HPDE6-E6E7 (cell line): Measurements from ENCODE around the gene ACSL5.
"Not testable (repeated sequence)": the region's sequence is repeated elsewhere in the genome, so short reads cannot be mapped to it uniquely, and the experiment has no call there.

Experiments
- DNase-seq: peaks from one replicate; pipeline ENCODE4 v3.0.0; 2011; ENCODE audit warnings: missing footprints; ENCODE audit errors: extremely low spot score

Gene ACSL5

DNA sequence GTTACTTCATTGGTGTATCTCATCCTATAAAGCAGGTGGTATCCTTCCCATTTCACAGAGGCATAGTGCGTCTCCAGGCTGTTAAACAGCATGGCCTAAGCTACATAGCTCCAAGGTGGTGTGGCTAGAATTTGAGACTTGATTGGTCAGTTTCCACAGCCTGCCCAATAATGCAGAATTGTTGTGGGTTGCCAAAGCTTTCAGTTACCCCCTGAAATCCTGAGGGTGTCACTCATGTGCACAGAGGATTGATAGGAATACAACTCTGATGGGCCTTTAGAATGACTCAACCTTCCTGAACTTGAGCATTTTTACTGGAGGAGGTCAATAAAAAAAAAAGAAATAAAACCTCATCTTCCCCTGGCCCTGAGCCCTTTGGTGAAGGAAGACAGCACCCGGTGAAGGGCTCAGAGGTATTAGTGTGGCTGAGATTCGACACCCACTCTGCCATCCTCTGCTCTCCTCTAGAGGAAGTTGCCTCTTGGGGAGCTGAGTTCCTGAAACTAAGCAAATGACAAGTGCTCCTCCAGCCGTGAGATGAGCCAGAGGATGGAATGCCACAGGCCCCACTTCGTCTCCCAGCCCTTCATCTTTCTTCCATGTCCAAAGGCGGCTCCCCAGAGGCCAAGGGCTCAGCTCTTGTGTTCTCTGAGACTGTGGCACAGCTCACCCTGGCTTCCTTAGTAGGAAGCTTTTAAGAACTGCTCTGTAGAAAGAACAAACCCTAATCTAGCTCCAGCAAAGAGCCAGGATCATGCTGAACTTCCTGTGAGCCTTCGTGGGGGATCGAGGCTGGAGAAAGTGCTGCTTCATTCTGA is 1.0 kb downstream of the ACSL5 start:
- no peak for DNase-seq

DNA sequence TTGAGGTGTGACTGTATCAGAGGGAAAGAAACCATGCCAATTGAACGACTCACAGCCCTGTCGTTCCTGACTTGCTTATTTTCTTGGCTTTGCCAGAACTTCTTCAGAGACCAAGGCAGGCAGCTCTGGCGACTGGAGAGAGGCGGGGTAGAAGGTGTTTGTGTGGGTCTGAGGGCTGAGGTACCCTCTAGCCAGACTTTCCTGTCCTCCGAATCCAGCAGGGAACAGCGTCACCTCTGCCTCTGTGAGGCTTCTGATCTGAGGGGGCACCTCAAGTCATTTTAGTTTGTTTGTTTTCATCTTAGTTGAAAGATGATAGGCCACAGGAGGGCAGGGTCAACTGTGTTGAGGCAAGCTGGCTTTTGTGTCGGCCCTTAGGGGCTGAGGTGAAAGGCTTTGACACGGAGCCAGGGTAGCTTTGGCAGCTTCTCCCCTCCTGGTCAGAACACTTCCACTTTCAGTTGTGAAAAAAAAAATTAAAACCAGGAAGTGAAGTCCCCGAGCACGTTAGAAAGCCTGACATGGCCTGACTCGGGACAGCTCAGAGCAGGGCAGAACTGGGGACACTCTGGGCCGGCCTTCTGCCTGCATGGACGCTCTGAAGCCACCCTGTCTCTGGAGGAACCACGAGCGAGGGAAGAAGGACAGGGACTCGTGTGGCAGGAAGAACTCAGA is 1.9 kb downstream of the ACSL5 start:
- DNase-seq = no peak

DNA sequence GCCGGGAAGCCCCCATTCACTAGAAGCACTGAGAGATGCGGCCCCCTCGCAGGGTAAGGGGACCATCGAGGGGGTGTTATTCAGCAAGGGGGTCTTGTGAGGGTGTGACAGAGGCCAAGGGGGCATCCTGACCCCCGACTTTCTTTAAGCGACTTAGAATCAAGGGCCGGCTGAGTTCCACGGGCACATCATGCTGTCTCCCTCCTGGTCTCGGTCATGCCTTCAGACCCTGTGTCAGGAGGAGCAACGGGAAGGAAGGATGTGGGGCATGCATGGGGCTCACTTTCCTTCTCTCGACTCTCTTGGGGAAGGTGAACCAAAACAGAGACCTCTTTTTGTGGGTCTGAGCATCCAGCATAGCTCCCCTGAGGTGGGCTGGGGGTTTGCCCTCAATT is 2.5 kb downstream of the ACSL5 start:
- DNase-seq = no peak

DNA sequence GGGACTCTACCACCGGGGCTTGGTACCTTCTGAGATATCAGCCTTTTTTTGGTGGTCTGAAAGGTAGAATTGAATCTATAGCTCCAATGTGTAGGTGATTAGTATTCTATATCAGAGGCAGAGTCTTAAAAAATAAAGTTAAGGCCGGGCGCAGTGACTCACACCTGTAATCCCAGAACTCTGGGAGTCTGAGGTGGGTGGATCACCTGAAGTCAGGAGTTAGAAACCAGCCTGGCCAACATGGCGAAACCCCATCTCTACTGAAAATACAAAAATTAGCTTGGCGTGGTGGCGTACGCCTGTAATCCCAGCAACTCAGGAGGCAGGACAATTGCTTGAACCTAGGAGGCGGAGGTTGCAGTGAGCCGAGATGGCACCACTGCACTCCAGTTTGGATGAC is 3.2 kb downstream of the ACSL5 start:
- DNase-seq = not testable (repeated sequence)

DNA sequence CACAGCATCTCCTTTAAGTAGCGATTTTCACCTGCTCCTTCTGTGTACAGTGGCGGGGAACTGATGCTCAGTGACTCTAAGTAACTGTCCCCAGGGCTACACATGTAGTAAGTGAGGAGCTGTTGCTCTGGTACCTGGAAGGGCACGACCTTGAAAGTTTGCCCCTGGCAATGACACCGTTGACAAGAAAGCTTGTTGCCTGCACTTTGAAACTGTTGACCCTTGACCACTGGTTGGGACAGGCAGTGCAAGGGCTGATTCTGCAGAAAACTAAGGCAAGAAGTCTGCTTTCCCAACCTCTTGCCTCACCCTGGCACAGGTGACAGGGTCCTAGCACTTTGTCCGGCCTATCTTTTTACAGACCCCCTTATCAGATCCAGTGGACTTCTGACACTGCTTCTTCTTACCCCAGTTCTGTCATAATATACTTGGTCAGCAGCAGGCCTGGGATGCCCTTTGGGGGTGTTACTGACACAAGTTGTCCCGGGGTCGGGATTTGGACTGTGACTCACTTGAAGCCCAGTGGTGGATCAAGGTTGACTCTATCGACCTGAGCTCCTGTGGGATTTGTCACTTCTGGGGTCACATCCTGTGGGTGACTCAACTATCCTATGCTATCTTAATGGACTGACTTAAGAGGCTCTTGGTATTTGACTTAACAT is 5.8 kb downstream of the ACSL5 start:
- no peak for DNase-seq

DNA sequence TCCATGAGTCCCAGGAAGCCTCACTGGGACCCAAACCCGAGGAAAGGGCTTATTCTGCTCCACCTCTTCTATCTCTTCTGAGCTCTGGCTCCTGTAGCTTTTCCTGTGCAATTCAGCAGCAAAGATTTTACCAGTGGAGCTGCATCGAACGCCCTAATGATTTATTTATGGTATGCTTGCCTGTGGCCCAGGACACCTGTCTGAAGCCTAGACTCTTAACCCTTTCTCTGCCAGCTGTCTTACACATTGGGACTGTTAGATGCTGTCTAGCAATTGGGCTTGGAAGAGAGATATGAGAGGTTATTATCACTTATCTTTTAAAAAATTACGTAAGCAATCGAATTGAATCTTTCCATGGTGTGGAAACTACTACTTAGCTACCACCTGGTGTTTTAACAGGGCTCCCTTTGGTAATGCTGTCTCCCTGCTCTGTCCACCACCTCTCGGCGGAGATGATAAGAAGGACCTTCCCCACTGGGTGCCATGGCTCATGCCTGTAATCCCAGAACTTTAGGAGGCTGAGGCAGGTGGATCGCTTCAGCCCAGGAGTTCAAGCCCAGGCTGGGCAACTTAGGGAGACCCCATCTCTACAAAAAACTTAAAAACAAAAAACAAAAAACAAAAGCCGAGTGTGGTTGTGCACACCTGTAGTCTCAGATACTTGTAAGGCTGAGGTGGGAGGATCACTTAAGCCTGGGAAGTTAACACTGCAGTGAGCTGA is 8.8 kb downstream of the ACSL5 start:
- no peak for DNase-seq

DNA sequence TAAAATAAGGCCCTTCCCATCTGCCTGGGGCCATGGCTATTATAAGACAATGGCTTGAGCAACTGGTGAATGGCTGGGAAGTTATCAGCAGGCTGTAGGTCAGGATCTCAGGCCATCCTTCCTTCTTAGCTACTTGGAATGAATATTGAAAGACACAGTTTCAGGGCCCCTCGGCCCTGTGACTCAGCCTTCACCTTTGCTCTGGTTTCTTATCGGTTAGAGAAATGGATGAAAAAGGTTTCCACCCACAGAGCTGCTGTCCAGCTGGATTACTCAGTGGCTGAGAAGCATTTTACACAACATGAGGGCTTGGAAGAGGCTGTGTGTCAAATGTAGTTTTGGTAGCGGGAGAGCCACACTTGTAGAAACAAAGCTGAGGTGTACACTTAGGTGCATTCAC is 9.4 kb downstream of the ACSL5 start:
- DNase-seq = peak; percentile 22

DNA sequence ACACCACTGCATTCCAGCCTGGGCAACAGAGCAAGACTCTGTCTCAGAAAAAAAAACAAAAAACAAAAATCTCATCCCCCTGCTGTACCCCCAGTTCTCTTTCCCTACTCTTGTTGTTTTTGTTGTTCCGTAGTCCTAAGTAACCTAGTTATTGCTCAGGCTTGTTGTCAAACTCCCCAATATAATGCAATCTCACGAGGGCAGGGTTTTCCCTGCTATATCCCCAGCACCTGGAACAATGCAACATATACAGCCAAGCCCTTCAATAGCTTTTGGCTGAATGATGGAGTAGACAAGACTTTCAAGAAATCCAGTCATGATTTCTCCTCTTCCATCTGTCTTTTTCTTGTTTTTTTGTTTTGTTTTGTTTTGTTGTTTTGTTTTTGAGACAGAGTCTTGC is 10.2 kb downstream of the ACSL5 start:
- no peak for DNase-seq

DNA sequence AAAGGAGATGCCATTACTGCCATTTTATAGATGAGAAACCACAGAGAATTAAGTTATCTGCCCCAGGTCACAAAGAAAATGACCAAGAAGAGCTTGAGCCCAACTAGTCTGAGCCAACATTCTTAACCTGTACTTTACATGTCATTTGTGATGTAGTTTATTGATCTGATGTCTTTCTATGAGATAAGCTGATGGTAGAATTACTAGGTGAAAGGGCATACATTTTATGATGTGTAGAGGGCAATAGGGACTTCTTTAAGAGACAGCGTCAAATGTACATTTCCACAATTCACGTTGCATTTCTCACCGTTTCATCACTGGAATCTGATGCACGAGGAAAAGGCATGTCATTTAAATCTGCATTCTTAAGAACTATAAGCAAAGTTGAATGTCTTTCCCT is 11.3 kb downstream of the ACSL5 start:
- DNase-seq = no peak

DNA sequence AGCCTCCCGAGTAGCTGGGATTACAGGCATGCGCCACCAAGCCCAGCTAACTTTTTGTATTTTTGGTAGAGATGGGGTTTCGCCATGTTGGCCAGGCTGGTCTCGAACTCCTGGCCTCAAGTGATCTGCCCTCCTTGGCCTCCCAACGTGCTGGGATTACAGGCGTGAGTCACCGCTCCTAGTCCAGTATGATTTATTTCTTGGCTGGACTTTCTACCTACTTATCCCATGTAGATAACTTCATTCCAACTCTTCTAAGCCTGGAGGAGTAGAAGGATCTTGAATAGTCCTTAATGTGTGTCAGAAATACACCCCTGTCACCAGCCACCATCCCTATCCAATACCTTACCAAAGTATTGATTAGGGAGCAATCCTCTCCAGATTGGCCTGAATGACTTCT is 14.1 kb downstream of the ACSL5 start:
- not testable (repeated sequence) for DNase-seq

DNA sequence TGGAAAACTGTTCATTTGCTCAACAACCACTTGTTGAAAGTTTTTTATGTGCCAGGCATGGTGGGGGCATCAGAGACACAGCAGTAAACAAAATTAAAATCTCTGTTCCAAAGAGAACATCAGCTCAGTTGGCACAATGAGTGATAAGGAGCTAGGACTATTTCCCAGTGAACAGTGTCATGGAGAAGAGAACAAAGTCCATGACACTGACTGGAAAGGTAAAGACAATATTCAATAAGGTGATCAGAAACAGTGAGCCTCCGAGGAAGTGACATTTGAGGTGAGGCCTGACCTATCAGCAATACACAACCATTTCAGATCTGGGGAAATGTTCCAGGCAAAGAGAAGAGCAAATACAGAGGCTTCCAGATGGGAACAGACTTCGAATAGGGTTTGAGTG is 14.6 kb downstream of the ACSL5 start:
- no peak for DNase-seq

DNA sequence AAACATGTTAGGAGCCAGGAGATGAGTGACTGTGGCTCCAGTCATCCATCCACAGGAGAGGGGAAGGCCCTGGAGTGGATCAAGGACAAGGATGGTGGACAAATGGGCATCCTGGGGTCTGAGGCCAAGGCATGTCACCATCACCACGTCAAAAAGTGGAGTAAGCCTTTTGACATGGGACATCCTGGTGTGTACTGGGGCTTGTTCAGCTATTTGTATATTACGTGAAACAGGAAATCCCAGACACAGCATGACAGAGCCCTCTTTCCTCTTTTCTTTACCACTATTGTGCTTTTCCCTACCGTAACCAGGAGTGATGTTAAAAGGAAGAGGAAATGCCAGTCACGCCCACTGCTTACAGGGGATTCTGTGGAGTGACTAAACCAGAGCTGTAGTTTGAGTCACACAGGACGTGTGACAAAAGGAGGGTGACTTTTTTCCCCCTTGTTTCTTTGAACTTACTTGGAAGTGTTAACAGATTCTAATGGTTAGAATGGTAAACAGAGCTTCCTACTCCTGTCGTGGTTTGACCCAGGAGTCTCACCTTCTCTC is 15.4 kb downstream of the ACSL5 start:
- DNase-seq = peak; percentile 40

DNA sequence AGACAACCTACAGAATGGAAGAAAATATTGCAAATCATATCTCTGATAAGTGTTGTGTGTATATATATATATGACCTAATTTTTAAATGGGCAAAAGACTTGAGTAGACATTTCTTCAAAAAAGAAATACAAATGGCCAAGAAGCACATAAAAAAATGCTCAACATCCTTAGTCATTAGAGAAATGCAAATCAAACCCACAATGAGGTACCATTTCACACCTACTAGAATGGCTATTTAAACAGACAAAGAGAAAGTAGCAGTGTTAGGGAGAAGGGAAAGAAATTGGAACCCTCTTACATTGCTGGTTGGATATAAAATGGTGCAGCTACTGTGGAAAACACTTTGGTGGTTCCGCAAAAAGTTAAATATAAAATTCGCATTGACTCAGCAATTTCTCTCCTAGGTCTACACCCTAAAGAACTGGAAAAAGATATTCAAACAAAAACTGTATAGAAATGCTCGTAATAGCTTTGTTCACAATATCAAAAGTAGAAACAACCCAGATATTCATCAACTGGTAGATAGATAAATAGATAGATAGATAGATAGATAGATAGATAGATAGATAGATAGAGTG is 16.3 kb downstream of the ACSL5 start:
- no peak for DNase-seq

DNA sequence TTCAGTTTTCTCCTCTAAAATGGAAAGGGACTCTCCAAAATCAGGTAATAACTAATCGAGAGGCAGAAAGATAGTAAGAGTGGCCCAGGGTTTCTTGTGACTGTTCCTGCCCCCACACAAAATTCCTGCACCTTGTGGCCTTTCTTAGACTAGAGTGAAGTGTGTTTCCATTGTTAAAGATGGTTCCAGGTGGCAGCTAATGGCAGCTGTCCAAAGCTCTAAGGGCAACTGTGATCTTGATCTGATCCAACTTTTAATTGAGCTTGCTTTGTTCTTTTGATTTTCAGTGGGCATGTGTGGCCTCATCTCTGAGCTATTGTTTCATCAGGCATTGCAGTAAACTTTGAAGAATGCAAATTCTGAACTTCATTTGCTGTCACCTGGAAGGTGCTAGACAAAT is 19.4 kb downstream of the ACSL5 start:
- DNase-seq = no peak

DNA sequence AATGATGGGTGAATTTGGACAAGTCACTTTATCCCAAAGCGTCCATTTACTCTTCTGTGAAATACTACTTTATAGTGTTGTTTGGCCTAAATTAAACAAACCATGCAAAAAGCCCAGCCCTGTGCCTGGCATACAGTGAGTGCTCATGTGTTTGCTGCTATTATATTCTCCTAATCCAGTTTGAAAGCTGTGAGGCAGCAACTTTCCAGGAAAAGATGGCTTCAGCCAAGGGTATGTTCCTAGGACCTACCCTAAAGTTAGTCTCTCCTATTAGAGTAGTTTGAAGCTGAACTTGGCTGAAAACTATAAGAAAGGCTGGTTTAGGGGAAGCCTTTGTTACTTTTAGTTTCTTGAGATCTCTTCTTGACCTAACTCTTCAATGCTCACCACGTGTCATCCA is 19.9 kb downstream of the ACSL5 start:
- no peak for DNase-seq

DNA sequence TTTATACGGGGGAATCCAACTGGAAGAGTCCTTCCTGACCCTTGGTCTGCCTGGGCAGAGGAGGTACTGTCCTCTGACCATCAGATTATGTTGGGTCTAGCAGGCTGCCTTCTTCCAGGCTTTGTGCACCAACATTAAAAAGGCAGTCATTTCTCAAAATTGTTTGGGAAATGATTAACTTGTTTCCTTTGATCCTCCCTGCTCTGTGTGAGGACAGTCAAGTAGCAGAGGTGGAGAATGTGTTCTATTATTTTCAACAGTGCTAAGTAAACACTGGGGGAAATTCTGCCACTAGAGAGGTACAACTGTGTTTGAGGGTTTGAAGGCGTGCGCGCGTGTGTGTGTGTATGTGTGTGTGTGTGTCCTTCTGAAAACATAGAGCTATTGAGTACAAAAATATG is 20.6 kb downstream of the ACSL5 start:
- no peak for DNase-seq

DNA sequence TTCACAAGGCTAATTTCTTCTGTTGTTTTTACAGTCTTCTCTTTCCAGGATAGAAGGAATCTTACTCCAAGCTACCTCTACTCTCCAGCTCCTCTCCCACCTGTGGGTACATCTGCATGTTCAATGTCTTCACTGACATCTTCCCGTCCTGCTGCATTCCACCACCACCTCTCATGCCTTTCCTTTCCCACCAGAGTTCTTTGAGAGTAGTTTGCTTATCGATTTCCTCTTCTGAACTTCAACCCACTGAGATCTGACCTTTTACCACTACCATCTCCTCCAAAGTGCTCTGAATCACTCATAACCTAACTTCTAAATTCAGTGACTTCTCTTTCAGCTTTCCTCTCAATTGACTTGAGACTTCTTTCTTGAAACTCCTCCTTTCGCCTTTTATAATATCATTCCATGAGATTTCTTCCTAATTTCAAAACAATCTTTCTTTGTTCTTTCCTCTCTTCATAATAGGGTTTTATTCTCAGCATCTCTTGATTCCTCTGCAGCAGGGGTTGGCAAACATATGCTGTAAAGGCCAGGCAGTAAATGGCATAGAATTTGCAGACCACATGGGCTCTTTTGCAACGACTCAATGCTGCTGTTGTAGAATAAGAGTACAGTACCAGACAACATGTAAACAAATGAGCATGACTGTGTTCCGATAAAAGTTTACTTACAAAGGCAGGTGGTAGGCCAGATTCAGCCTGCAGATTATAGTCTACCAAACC is 22.1 kb downstream of the ACSL5 start:
- DNase-seq = no peak

DNA sequence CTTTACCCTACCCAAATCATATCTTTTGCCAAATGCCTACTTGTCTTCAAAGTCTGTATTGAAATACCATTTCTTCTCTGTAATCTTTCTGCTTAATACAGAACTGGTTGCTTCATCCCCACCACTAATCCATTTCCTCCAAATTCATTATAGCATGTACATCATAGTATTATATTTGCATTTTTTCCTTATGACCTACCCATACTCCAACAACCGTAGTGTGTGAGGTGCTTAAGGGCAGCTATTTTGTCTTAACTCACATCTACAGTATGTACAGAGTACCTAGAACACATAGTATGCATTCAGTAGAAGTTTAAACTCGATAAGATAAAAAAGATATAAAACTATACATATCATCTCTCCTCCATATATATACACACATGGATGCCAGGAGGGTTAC is 23.7 kb downstream of the ACSL5 start:
- no peak for DNase-seq

DNA sequence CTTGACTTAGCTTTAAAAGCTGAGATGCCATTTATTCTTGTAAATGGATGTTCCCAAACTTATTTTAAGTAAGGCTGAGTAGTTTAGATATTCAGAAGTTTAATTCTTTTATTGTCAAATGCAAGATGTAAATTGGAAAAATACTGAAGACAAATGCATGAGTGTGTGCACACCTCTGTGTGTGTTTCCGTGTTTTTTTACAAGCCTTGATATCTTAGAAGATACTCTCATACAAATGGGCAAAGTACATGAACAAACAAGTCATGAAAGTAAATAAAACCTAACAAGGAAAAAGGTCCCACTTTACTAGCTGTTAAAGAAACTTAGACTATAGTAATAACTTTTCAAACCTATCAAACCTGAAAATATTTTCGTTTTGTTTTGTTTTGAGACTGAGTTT is 29.0 kb downstream of the ACSL5 start:
- DNase-seq = no peak

DNA sequence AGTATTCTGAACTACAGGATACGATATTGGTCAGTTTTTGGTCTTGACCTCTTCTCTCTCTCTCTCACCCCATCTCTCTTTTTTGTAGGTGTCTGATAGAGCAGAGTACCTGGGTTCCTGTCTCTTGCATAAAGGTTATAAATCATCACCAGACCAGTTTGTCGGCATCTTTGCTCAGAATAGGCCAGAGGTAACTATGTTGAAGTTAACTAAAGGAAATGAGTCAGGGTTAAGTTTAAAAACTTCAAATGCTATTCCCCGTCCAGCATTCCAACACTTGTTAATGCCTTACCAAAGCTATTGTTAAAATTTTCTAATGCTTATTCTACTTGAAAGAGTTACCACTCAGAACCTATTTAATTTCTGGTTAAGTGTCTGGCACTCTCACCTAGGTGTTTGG is 30.7 kb downstream of the ACSL5 start:
- peak; percentile 50 for DNase-seq

DNA sequence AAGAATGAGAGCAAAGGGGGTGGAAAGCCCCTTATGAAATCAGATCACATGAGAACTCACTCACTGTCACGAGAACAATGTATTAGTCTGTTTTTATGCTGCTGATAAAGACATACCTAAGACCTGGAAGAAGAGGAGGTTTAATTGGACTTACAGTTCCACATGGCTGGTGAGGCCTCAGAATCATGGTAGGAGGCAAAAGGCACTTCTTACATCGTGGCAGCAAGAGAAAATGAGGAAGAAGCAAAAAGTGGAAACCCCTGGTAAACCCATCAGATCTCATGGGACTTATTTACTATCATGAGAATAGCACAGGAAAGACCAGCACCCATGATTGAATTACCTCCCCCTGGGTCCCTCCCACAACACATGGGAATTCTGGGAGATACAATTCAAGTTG is 32.9 kb downstream of the ACSL5 start:
- not testable (repeated sequence) for DNase-seq
